Transverse colon (tissue), 4 donors: ENCODE data around the gene PHETA2. TPM values are rescaled to one million over a fixed set of nuclear protein-coding genes. Genes with fewer than 3 reads are reported as not detected.
"Not testable (repeated sequence)": the region's sequence is repeated elsewhere in the genome, so short reads cannot be mapped to it uniquely, and the experiment has no call there.

Experiments used
- DNase-seq: peaks from one replicate; pipeline ENCODE4 v3.0.0-alpha.2; 2019
- H3K27ac ChIP-seq, 4 donors: fragments of 200-600 bp; sonication (generic); 2 replicates each; pipeline ENCODE4 v1.5.1; 2016 to 2018; ENCODE audit warnings: inconsistent platforms in 4 of 4
- H3K27me3 ChIP-seq: fragments of 200-600 bp; sonication (generic); 2 replicates; pipeline ENCODE4 v1.5.1; 2017; ENCODE audit warnings: inconsistent platforms
- H3K36me3 ChIP-seq, 4 donors: fragments of 200-600 bp; sonication (generic); 2 replicates each; pipeline ENCODE4 v1.5.1; 2017 to 2019; ENCODE audit warnings: inconsistent platforms in 4 of 4
- H3K4me1 ChIP-seq, 4 donors: fragments of 200-600 bp; sonication (generic); 2 replicates each; pipeline ENCODE4 v1.5.1; 2017 to 2020; ENCODE audit warnings: inconsistent platforms in 4 of 4
- H3K4me3 ChIP-seq, 4 donors: fragments of 200-600 bp; sonication (generic); 1 replicate in 1 of 4; 2 replicates in 3 of 4; pipeline versions ENCODE4 v1.5.1 to v1.6.1; 2017 to 2019; ENCODE audit warnings: inconsistent platforms in 4 of 4
- H3K9me3 ChIP-seq, 2 donors: fragments of 200-600 bp; sonication (generic); 2 replicates each; pipeline ENCODE4 v1.5.1; 2017 to 2019; ENCODE audit warnings: inconsistent platforms in 2 of 2
- CTCF ChIP-seq, 5 experiments: fragments of 200-600 bp in 3 of 5; fragments of 450-650 bp in 2 of 5; sonication (generic) in 3 of 5; IDR thresholded peaks; 1 replicate in 2 of 5; 2 replicates in 3 of 5; pipeline ENCODE4 v1.5.1; 2016 to 2017; ENCODE audit warnings: antibody characterized with exemption in 5 of 5, inconsistent platforms in 3 of 5, mild to moderate bottlenecking in 2 of 5, moderate library complexity in 1 of 5
- EP300 ChIP-seq: sonication (generic); formaldehyde crosslinking; IDR thresholded peaks from one replicate; pipeline ENCODE4 v1.6.1; 2017; ENCODE audit warnings: antibody characterized with exemption, low read depth
- POLR2A ChIP-seq: fragments of 450-650 bp; IDR thresholded peaks from one replicate; pipeline ENCODE4 v1.6.1; 2016; ENCODE audit warnings: antibody characterized with exemption, mild to moderate bottlenecking, moderate library complexity
- POLR2AphosphoS5 ChIP-seq, 3 donors: sonication (generic); formaldehyde crosslinking; IDR thresholded peaks; one replicate each; pipeline ENCODE4 v1.6.1; 2016; ENCODE audit warnings: antibody characterized with exemption in 3 of 3
- WGBS, 2 donors: methylation state at CpG; one replicate each; pipeline ENCODE4 v1.1.5; 2018; ENCODE audit warnings: low coverage in 1 of 2; 5-methylcytosine and 5-hydroxymethylcytosine counted together
- in situ Hi-C, 4 donors: fragments of 200-750 bp; cut with MboI; loops; one replicate each; pipeline versions ENCODE4 v1.15.0 to v1.15.1; 2017; ENCODE audit warnings: low sequenced_read_pairs in 3 of 4, low pct_ligation_motif_present in 1 of 4, low pct_unique_long_range_greater_than_20kb in 1 of 4
- intact Hi-C: fragments of 100-400 bp; cut with DNase I; formaldehyde crosslinking; loops from one replicate; pipeline ENCODE4 v1.15.1; 2023; ENCODE audit warnings: low total_unique reads
- small RNA-seq, 4 donors: library from RNA; depleted of rRNA; stranded (forward); fragments of <200 nt; gene quantifications; one replicate each; pipeline ENCODE3, GENCODE V24; 2016
- total RNA-seq, 4 donors: library from RNA; depleted of rRNA; stranded (reverse); fragments of >200 nt; gene quantifications; one replicate each; pipeline ENCODE4 v1.1.0, GENCODE V29; 2016

Gene PHETA2
- total RNA-seq, 4 donors from 2014 or later, result 6.4 to 17.6 (median 12.7) TPM

GRCh38 chr22:42127606-42128005 is 53.6 kb downstream of the PHETA2 start:
- no peaks in the 10 kb centered on the region for H3K9me3 ChIP-seq
- intact Hi-C loops, result no loop called here
- in situ Hi-C loops, result no loop called here
- H3K4me1 ChIP-seq, result peaks cover 0 to 7% (median 2%) of the 10 kb centered on the region in 4 donors
- no peak overlapping the region for H3K27ac ChIP-seq
- DNase-seq, result no peak
- H3K36me3 ChIP-seq, result no peaks in the 10 kb centered on the region
- TF ChIP-seq EP300 (no peak), POLR2AphosphoS5 (IDR thresholded peaks at IDR 0.05) (no peak), CTCF (IDR thresholded peaks at IDR 0.05) (no peak), POLR2A (no peak)
- H3K27me3 ChIP-seq, result no peaks in the 10 kb centered on the region
- no peak overlapping the region for H3K4me3 ChIP-seq
- WGBS, 2 donors, result 84% methylated on average over 16 of the region's 16 CpGs; no CpG with 5 or more reads in 1 of the 2 donors

GRCh38 chr22:42128007-42128406 is 54.0 kb downstream of the PHETA2 start:
- in situ Hi-C loops, DNase-seq, H3K4me3 ChIP-seq, H3K9me3 ChIP-seq, H3K4me1 ChIP-seq, intact Hi-C loops, H3K36me3 ChIP-seq, H3K27ac ChIP-seq, H3K27me3 ChIP-seq: not testable (repeated sequence)
- WGBS, 2 donors, result 83% methylated on average over 9 of the region's 13 CpGs; no CpG with 5 or more reads in 1 of the 2 donors

Small RNA genes within 50 kb of the gene (small RNA-seq; reads per million reads assigned to genes)
- gene SNORD13P1, result 0 reads per million in 4 donors

Other genes with a start within 250 kb of the PHETA2 start
- gene SREBF2, start 241.1 kb upstream of the PHETA2 start, total RNA-seq, result 100 to 1,000 TPM; 156 to 252 (median 166) TPM
- gene SHISA8, start 159.2 kb upstream of the PHETA2 start, total RNA-seq, result under 1 TPM in 1 of 4 donors, not detected in 3; 0.32 TPM
- gene TNFRSF13C, start 147.4 kb upstream of the PHETA2 start, total RNA-seq, result 10 to 100 TPM in 1 of 4 donors, 1 to 10 TPM in 1, under 1 TPM in 2; 0.20 to 15.3 (median 4.3) TPM
- 10 to 100 TPM in 2 of 4 donors, 1 to 10 TPM in 1, not detected in 1; 6.0 to 22.9 (median 11.0) TPM for gene CENPM, start 127.1 kb upstream of the PHETA2 start, total RNA-seq
- under 1 TPM in 2 of 4 donors, not detected in 2; 0.48 to 0.68 TPM for gene SEPTIN3, start 104.8 kb upstream of the PHETA2 start, total RNA-seq
- 10 to 100 TPM in 1 of 4 donors, 1 to 10 TPM in 1, under 1 TPM in 1, not detected in 1; 0.96 to 12.0 (median 3.5) TPM for gene WBP2NL, start 75.5 kb upstream of the PHETA2 start, total RNA-seq
- 100 to 1,000 TPM in 2 of 4 donors, 10 to 100 TPM in 2; 48.3 to 120 (median 96.0) TPM for gene NAGA, start 3.4 kb upstream of the PHETA2 start, total RNA-seq
- 10 to 100 TPM in 3 of 4 donors, 1 to 10 TPM in 1; 4.8 to 44.9 (median 18.8) TPM for gene SMDT1, start 5.5 kb downstream of the PHETA2 start, total RNA-seq
- 100 to 1,000 TPM in 1 of 4 donors, 10 to 100 TPM in 3; 17.2 to 723 (median 88.7) TPM for gene NDUFA6, start 16.5 kb downstream of the PHETA2 start, total RNA-seq
- gene CYP2D6, start 56.6 kb downstream of the PHETA2 start, total RNA-seq, result 1 to 10 TPM; 1.2 to 9.7 (median 3.3) TPM
- 10 to 100 TPM; 30.3 to 43.7 (median 42.3) TPM for gene TCF20, start 196.4 kb downstream of the PHETA2 start, total RNA-seq